H1 (cell line): ENCODE measurements around the gene SUGP2. TPM values are rescaled to one million over a fixed set of nuclear protein-coding genes. Genes with fewer than 3 reads are reported as not detected.
A peak's percentile ranks its signal among the peaks of the same experiment; 100 is the strongest.

Experiments
- CTCF ChIA-PET: fragments of 300-600 bp; sonication (Branson Sonifier 250); formaldehyde crosslinking; loops from one replicate; lab custom pipeline; 2021; ENCODE audit not compliant: partially characterized antibody; lab: Charles Lee
- POLR2A ChIA-PET: fragments of 300-600 bp; sonication (Branson Sonifier 250); formaldehyde crosslinking; loops from one replicate; lab custom pipeline; 2021; ENCODE audit warnings: inconsistent platforms; ENCODE audit not compliant: partially characterized antibody; lab: Charles Lee
- DNase-seq, 2 experiments: peaks; one replicate each; pipeline versions ENCODE4 v3.0.0 to v3.0.0-alpha.2; 2010 to 2022; ENCODE audit warnings: low spot score in 2 of 2, low read depth in 1 of 2, mixed read lengths in 1 of 2
- FAIRE-seq: peaks from 2 replicates; lab custom pipeline; 2011; peaks lifted over from hg19 to GRCh38; lab: Jason Lieb, UNC
- H2AFZ ChIP-seq: 2 replicates; pipeline ENCODE4 v1.8.1; 2012; ENCODE audit warnings: low read length, inconsistent platforms
- H2AK5ac ChIP-seq: 2 replicates; pipeline ENCODE4 v1.6.1; 2013; ENCODE audit warnings: low read depth, low read length
- H2BK120ac ChIP-seq: replicated peaks from 2 replicates; pipeline ENCODE3; 2013; ENCODE audit warnings: low read depth, low read length, inconsistent platforms
- H2BK12ac ChIP-seq: 2 replicates; pipeline ENCODE4 v1.6.1; 2013; ENCODE audit warnings: low read depth, low read length
- H2BK15ac ChIP-seq: 2 replicates; pipeline ENCODE4 v1.6.1; 2013; ENCODE audit warnings: low read length
- H2BK20ac ChIP-seq: 2 replicates; pipeline ENCODE4 v1.6.1; 2013; ENCODE audit warnings: low read length
- H2BK5ac ChIP-seq: 2 replicates; pipeline ENCODE4 v1.6.1; 2013; ENCODE audit warnings: low read depth, low read length
- H3K14ac ChIP-seq: 2 replicates; pipeline ENCODE4 v1.6.1; 2013; ENCODE audit warnings: inconsistent platforms; ENCODE audit not compliant: insufficient read length
- H3K18ac ChIP-seq: 2 replicates; pipeline ENCODE4 v1.6.1; 2013; ENCODE audit warnings: low read length; ENCODE audit errors: extremely low read depth
- H3K23ac ChIP-seq: 2 replicates; pipeline ENCODE4 v1.6.1; 2013; ENCODE audit warnings: inconsistent platforms; ENCODE audit not compliant: insufficient read length
- H3K23me2 ChIP-seq: 2 replicates; pipeline ENCODE4 v1.6.1; 2013; ENCODE audit warnings: low read depth, low read length
- H3K27ac ChIP-seq: 2 replicates; pipeline ENCODE4 v1.6.1; 2011; ENCODE audit warnings: low read depth, low read length, inconsistent platforms
- H3K27me3 ChIP-seq, 4 experiments: replicated peaks in 1 of 4; 1 replicate in 1 of 4; 2 replicates in 3 of 4; pipeline versions ENCODE4 v1.6.1 to v1.8.1; 2011 to 2013; ENCODE audit warnings: low read length in 3 of 4, mild to moderate bottlenecking in 3 of 4, inconsistent platforms in 2 of 4, mixed read lengths in 2 of 4, moderate library complexity in 1 of 4; ENCODE audit not compliant: control insufficient read depth in 3 of 4, insufficient read depth in 3 of 4; ENCODE audit errors: extremely low read depth in 1 of 4
- H3K36me3 ChIP-seq, 4 experiments: 2 replicates each; pipeline versions ENCODE4 v1.6.1 to v1.8.1; 2011 to 2013; ENCODE audit warnings: mild to moderate bottlenecking in 4 of 4, low read length in 3 of 4, moderate library complexity in 2 of 4, control low read depth in 1 of 4, inconsistent platforms in 1 of 4; ENCODE audit not compliant: insufficient read depth in 4 of 4, control insufficient read depth in 2 of 4
- H3K4ac ChIP-seq: replicated peaks from 2 replicates; pipeline ENCODE3; 2013; ENCODE audit warnings: low read length, low read depth, mixed read lengths, inconsistent platforms; ENCODE audit not compliant: insufficient read length
- H3K4me1 ChIP-seq, 4 experiments: replicated peaks in 1 of 4; 1 replicate in 1 of 4; 2 replicates in 3 of 4; pipeline versions ENCODE4 v1.6.1 to v1.8.1; 2011 to 2013; ENCODE audit warnings: low read length in 3 of 4, inconsistent platforms in 2 of 4, mixed read lengths in 1 of 4; ENCODE audit not compliant: insufficient read depth in 4 of 4, control insufficient read depth in 3 of 4
- H3K4me2 ChIP-seq, 2 experiments: 2 replicates each; pipeline versions ENCODE4 v1.6.1 to v1.8.1; 2011 to 2013; ENCODE audit warnings: low read depth in 2 of 2, low read length in 2 of 2, control low read depth in 1 of 2, inconsistent platforms in 1 of 2, mild to moderate bottlenecking in 1 of 2; ENCODE audit not compliant: insufficient read depth in 1 of 2
- H3K4me3 ChIP-seq, 4 experiments: fragments of 200-600, 300-600 bp in 1 of 4; sonication (generic), shearing (Covaris generic), sonication (Bioruptor Twin) in 1 of 4; 2 replicates each; pipeline versions ENCODE4 v1.5.1 to v1.8.1; 2011 to 2016; ENCODE audit warnings: low read length in 4 of 4, low read depth in 3 of 4, control low read depth in 2 of 4, inconsistent platforms in 2 of 4, mild to moderate bottlenecking in 2 of 4, mixed read lengths in 1 of 4, moderate library complexity in 1 of 4; ENCODE audit not compliant: insufficient read depth in 2 of 4; ENCODE audit errors: extremely low read depth in 1 of 4
- H3K56ac ChIP-seq: replicated peaks from 2 replicates; pipeline ENCODE3; 2013; ENCODE audit warnings: low read depth, mild to moderate bottlenecking, mixed read lengths, low read length, inconsistent platforms; ENCODE audit not compliant: insufficient read length
- H3K79me1 ChIP-seq: 2 replicates; pipeline ENCODE4 v1.6.1; 2013; ENCODE audit warnings: low read depth, low read length, control low read depth
- H3K79me2 ChIP-seq, 2 experiments: 2 replicates each; pipeline versions ENCODE4 v1.6.1 to v1.8.1; 2012 to 2013; ENCODE audit warnings: low read length in 2 of 2, mild to moderate bottlenecking in 2 of 2, inconsistent platforms in 1 of 2; ENCODE audit not compliant: insufficient read depth in 2 of 2, control insufficient read depth in 1 of 2
- H3K9ac ChIP-seq, 4 experiments: replicated peaks in 1 of 4; 1 replicate in 1 of 4; 2 replicates in 3 of 4; pipeline versions ENCODE4 v1.6.1 to v1.8.1; 2011 to 2013; ENCODE audit warnings: low read depth in 3 of 4, low read length in 3 of 4, control low read depth in 2 of 4, mild to moderate bottlenecking in 2 of 4, moderate library complexity in 2 of 4, inconsistent platforms in 1 of 4; ENCODE audit errors: extremely low read depth in 1 of 4
- H3K9me3 ChIP-seq, 2 experiments: 2 replicates each; pipeline versions ENCODE4 v1.6.1 to v1.8.1; 2012 to 2013; ENCODE audit warnings: mild to moderate bottlenecking in 2 of 2, moderate library complexity in 2 of 2, control low read depth in 1 of 2, inconsistent platforms in 1 of 2, low read depth in 1 of 2, low read length in 1 of 2, mixed read lengths in 1 of 2; ENCODE audit not compliant: insufficient read depth in 2 of 2
- H4K20me1 ChIP-seq, 2 experiments: replicated peaks in 1 of 2; 2 replicates each; pipeline versions ENCODE3 to v1.8.1; 2011 to 2013; ENCODE audit warnings: inconsistent platforms in 2 of 2, low read length in 2 of 2, mild to moderate bottlenecking in 1 of 2; ENCODE audit not compliant: insufficient read depth in 2 of 2, control insufficient read depth in 1 of 2
- H4K5ac ChIP-seq: 2 replicates; pipeline ENCODE4 v1.6.1; 2013; ENCODE audit warnings: low read length, low read depth, mixed read lengths, inconsistent platforms; ENCODE audit not compliant: insufficient read length
- H4K8ac ChIP-seq: 2 replicates; pipeline ENCODE4 v1.8.0; 2013; ENCODE audit warnings: mild to moderate bottlenecking, moderate library complexity, low read length, inconsistent platforms; ENCODE audit not compliant: insufficient read depth; ENCODE audit errors: extremely low read depth
- H4K91ac ChIP-seq: replicated peaks from 2 replicates; pipeline ENCODE3; 2013; ENCODE audit warnings: low read length, mixed read lengths, inconsistent platforms; ENCODE audit not compliant: insufficient read length
- NANOG ChIP-seq: IDR thresholded peaks from 2 replicates; pipeline ENCODE4 v1.6.1; 2011; ENCODE audit warnings: low read length, low read depth, mild to moderate bottlenecking, inconsistent platforms; ENCODE audit not compliant: insufficient read depth, poor library complexity, severe bottlenecking
- POLR2A ChIP-seq, 2 experiments: IDR thresholded peaks; 1 replicate in 1 of 2; 2 replicates in 1 of 2; pipeline ENCODE4 v1.6.1; 2011; ENCODE audit warnings: low read depth in 2 of 2, low read length in 2 of 2, mild to moderate bottlenecking in 2 of 2; ENCODE audit errors: control extremely low read depth in 1 of 2
- RAD21 ChIP-seq, 2 experiments: IDR thresholded peaks in 1 of 2; conservative IDR thresholded peaks in 1 of 2; 2 replicates each; pipeline ENCODE4 v1.6.1; 2011; ENCODE audit warnings: low read depth in 2 of 2, low read length in 2 of 2, improper control_type of control experiment in 1 of 2, inconsistent platforms in 1 of 2, mild to moderate bottlenecking in 1 of 2, moderate library complexity in 1 of 2
- SAP30 ChIP-seq: fragments of 300-600 bp; sonication (generic); IDR thresholded peaks from 2 replicates; pipeline ENCODE4 v1.7.1; 2012; ENCODE audit warnings: low read length, moderate library complexity, mild to moderate bottlenecking, inconsistent platforms; ENCODE audit not compliant: insufficient read depth, insufficient replicate concordance
- SIN3A ChIP-seq, 2 experiments: IDR thresholded peaks in 1 of 2; conservative IDR thresholded peaks in 1 of 2; 2 replicates each; pipeline ENCODE4 v1.6.1; 2011 to 2012; ENCODE audit warnings: low read length in 2 of 2, improper control_type of control experiment in 1 of 2, low read depth in 1 of 2, mild to moderate bottlenecking in 1 of 2
- TCF12 ChIP-seq: IDR thresholded peaks from 2 replicates; pipeline ENCODE4 v1.6.1; 2011; ENCODE audit warnings: low read depth, mild to moderate bottlenecking, low read length
- TEAD4 ChIP-seq: IDR thresholded peaks from 2 replicates; pipeline ENCODE4 v1.6.1; 2012; ENCODE audit warnings: low read depth, low read length, inconsistent platforms, mixed read lengths
- WGBS, 2 experiments: shearing (Covaris generic) in 1 of 2; methylation state at CpG; one replicate each; pipeline versions ENCODE4 v1.1.6 to v1.1.7; 2013 to 2015; ENCODE audit warnings: low lambda C conversion rate in 2 of 2, mixed read lengths in 2 of 2, inconsistent platforms in 1 of 2, low coverage in 1 of 2, missing lambda C conversion rate in 1 of 2; ENCODE audit not compliant: insufficient replicate concordance in 2 of 2, insufficient coverage in 1 of 2, insufficient read length in 1 of 2; ENCODE audit errors: extremely low coverage in 1 of 2, missing lambda C conversion rate in 1 of 2; 5-methylcytosine and 5-hydroxymethylcytosine counted together
- polyA plus RNA-seq, 7 experiments: library from polyadenylated mRNA; depleted of rRNA in 3 of 7; stranded (reverse) in 5 of 7; unstranded in 2 of 7; fragments of >200 nt in 5 of 7; fragments of 200-250 nt in 2 of 7; gene quantifications; 1 replicate in 5 of 7; 2 replicates in 1 of 7; 4 replicates in 1 of 7; pipeline versions ENCODE4 v1.2.1 to v1.2.3, GENCODE V29; 2011 to 2013; ENCODE audit warnings: missing spikeins in 2 of 7, mixed read lengths in 2 of 7
- total RNA-seq: library from RNA; stranded (reverse); fragmentation: NEBNext Ultra II Directional; extraction: Animal tissue kit (Norgen Biotek cat#: 25700); gene quantifications from 2 replicates; pipeline ENCODE4 v1.2.1, GENCODE V29; 2021
- TF ChIP-seq, protein P1 (sequence below): IDR thresholded peaks from 2 replicates; pipeline ENCODE4 v1.6.1; 2011; ENCODE audit warnings: low read length, improper control_type of control experiment

SUGP2 gene
- total and polyA plus RNA-seq, 2 of the 8 experiments (the other 6 are each of a cell fraction or from before 2014, with no cell fraction given): 57.7 to 114 TPM

DNA sequence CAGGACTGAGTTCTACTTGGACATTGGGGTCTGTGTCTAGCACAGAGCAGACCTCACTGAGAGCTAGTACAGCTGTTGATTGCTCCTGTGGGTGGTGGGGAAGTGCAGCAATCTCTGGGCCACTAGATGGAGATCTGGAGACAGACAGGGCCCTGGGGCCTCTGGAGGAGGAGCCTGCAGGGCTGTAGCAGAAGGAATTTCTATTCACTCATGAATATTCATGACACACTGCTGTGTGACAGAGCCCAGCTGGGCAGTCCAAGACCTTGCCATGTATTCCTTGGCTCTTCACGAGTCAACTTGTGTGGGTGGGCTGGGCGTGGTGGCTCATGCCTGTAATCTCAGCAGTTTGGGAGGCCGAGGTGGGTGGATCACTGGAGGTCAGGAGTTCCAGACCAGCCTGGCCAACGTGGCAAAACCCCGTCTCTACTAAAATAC lies 37.5 kb downstream of the SUGP2 start:
- H3K4ac ChIP-seq: no peak overlapping the region
- no peak overlapping the region for H3K4me2 ChIP-seq
- H3K9ac ChIP-seq: no peak overlapping the region
- 0 out of 2 replicates have a peak overlapping the region, but pooled peaks have one; percentile 7 for H2BK5ac ChIP-seq
- no peak overlapping the region for H3K14ac ChIP-seq
- H3K27me3 ChIP-seq: no peaks in the 10 kb centered on the region
- no peak overlapping the region for H2BK20ac ChIP-seq
- WGBS, 2 experiments: 75% methylated on average over 5 of the region's 5 CpGs; no CpG with 5 or more reads in 1 of the 2 experiments
- no peaks in the 10 kb centered on the region for H3K79me2 ChIP-seq
- H4K91ac ChIP-seq: no peak overlapping the region
- H3K23ac ChIP-seq: no peak overlapping the region
- CTCF ChIA-PET: interaction anchor here (0.6 to 3.2 kb wide), 21 partner anchors 10 to 208 kb away, joined by 3 to 40 read pairs (median 4); no protein-coding TSS in a partner anchor
- H3K9me3 ChIP-seq: no peaks in the 10 kb centered on the region
- FAIRE-seq (peak; percentile 96), DNase-seq (peak; percentile 47 to 59)
- H2BK12ac ChIP-seq: no peak overlapping the region
- H3K36me3 ChIP-seq: peaks cover 10 to 50% (median 26%) of the 10 kb centered on the region in 4 experiments
- H2BK15ac ChIP-seq: no peak overlapping the region
- H4K20me1 ChIP-seq: peaks cover 11 to 24% of the 10 kb centered on the region in 2 experiments
- H3K4me3 ChIP-seq: no peak overlapping the region
- no peak overlapping the region for H2AFZ ChIP-seq
- H3K4me1 ChIP-seq: peaks cover 0 to 7% (median 3%) of the 10 kb centered on the region in 4 experiments; a peak in 5 of 7 replicates
- no peak overlapping the region for H2AK5ac ChIP-seq
- H3K18ac ChIP-seq: no peak overlapping the region
- no peak overlapping the region for H4K8ac ChIP-seq
- H3K27ac ChIP-seq: no peak overlapping the region
- H2BK120ac ChIP-seq: no peak overlapping the region
- no peak overlapping the region for H4K5ac ChIP-seq
- no peaks in the 10 kb centered on the region for H3K23me2 ChIP-seq
- 0 out of 2 replicates have a peak, but pooled peaks cover 3% of the 10 kb centered on the region for H3K79me1 ChIP-seq
- H3K56ac ChIP-seq: no peak overlapping the region
- POLR2A ChIA-PET: interaction anchor here (0.6 to 4.4 kb wide), 8 partner anchors 10 to 1127 kb away, joined by 3 to 26 read pairs (median 4); partner anchors contain the start of genes COPE, DDX49 and SUGP2
- TF ChIP-seq RAD21 (IDR thresholded peaks at IDR 0.05 in 1 of 2, conservative IDR thresholded peaks at IDR 0.05 in 1 of 2; ENCODE audit: low read depth in 2 of 2, low read length in 2 of 2): peak; percentile 44 to 58
- TF ChIP-seq NANOG: peak; percentile 47
- TF ChIP-seq, protein P1, sequence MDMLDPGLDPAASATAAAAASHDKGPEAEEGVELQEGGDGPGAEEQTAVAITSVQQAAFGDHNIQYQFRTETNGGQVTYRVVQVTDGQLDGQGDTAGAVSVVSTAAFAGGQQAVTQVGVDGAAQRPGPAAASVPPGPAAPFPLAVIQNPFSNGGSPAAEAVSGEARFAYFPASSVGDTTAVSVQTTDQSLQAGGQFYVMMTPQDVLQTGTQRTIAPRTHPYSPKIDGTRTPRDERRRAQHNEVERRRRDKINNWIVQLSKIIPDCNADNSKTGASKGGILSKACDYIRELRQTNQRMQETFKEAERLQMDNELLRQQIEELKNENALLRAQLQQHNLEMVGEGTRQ: no peak
- TF ChIP-seq SIN3A (conservative IDR thresholded peaks at IDR 0.05 in 1 of 2, IDR thresholded peaks at IDR 0.05 in 1 of 2; ENCODE audit: low read depth in 1 of 2, low read length in 2 of 2): peak; percentile 96 to 97
- peak; percentile 49; the same call in 1 of the 2 replicates for TF ChIP-seq TEAD4
- TF ChIP-seq SAP30: peak; percentile 57
- TF ChIP-seq POLR2A (IDR thresholded peaks at IDR 0.05; ENCODE audit: control extremely low read depth in 1 of 2, low read depth in 2 of 2, low read length in 2 of 2): peak in 1 of 2 experiments; percentile 17; a peak in 1 of 3 replicates
- 0 out of 2 replicates have a peak, but pooled peaks have one; percentile 14 for TF ChIP-seq TCF12
